Parathyroid adenoma (tissue), 2 donors: Measurements from ENCODE around the gene E2F8.

Experiments
- H2AFZ ChIP-seq: fragments of 300-600 bp; sonication (generic); one replicate; pipeline ENCODE4 v1.7.0; 2017; ENCODE audit warnings: antibody characterized with exemption, mild to moderate bottlenecking
- H3K27ac ChIP-seq: fragments of 300-600 bp; sonication (generic); one replicate; pipeline ENCODE4 v1.7.0; 2017
- H3K27me3 ChIP-seq: fragments of 300-600 bp; sonication (generic); one replicate; pipeline ENCODE4 v1.7.0; 2017; ENCODE audit warnings: low read length; ENCODE audit not compliant: control insufficient read depth, insufficient read depth
- H3K36me3 ChIP-seq: fragments of 300-600 bp; sonication (generic); one replicate; pipeline ENCODE4 v1.7.0; 2017; ENCODE audit warnings: low read length; ENCODE audit not compliant: control insufficient read depth, insufficient read depth
- H3K4me1 ChIP-seq: fragments of 300-600 bp; sonication (generic); one replicate; pipeline ENCODE4 v1.7.0; 2017; ENCODE audit warnings: control low read depth
- H3K4me2 ChIP-seq: fragments of 300-600 bp; sonication (generic); one replicate; pipeline ENCODE4 v1.7.0; 2017; ENCODE audit warnings: low read length
- H3K4me3 ChIP-seq: fragments of 300-600 bp; sonication (generic); one replicate; pipeline ENCODE4 v1.7.0; 2017; ENCODE audit warnings: low read depth, low read length
- H3K79me2 ChIP-seq: fragments of 300-600 bp; sonication (generic); one replicate; pipeline ENCODE4 v1.7.0; 2017; ENCODE audit warnings: control low read depth
- H3K9ac ChIP-seq: fragments of 300-600 bp; sonication (generic); one replicate; pipeline ENCODE4 v1.7.0; 2017; ENCODE audit warnings: mild to moderate bottlenecking
- H3K9me3 ChIP-seq: fragments of 300-600 bp; sonication (generic); one replicate; pipeline ENCODE4 v1.7.0; 2017; ENCODE audit warnings: low read length; ENCODE audit not compliant: control insufficient read depth
- CTCF ChIP-seq: fragments of 300-600 bp; sonication (generic); IDR thresholded peaks from one replicate; pipeline ENCODE4 v1.7.0; 2017; ENCODE audit warnings: antibody characterized with exemption, mild to moderate bottlenecking
- donor health status: primary hyperparathyroidism.

Gene E2F8

DNA sequence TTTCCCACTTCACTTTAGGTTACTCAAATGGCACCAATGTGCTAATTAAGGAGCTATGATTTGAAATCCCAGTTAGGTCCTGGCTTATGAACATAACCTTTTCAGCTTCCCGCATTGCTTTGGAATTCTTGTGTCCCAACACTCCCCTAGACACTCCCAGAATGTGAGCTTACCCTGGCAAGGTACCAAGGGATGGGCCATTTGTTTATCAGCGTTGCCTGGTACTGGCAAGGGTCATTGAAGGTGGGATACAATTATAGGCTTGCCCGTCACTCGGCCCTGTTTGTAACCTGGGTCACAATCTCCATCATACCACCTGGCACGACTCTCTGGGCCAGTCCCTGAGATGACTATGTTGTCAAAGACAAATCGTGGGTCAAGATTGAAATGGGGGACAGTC is 44.3 kb downstream of the E2F8 start:
- Histone ChIP-seq H3K36me3 (no peaks in the 10 kb centered on the region), H3K27ac (no peak overlapping the region), H3K27me3 (no peaks in the 10 kb centered on the region), H3K4me2 (no peak overlapping the region), H3K9ac (no peak overlapping the region), H3K4me3 (no peak overlapping the region), H3K79me2 (no peaks in the 10 kb centered on the region), H3K4me1 (no peaks in the 10 kb centered on the region), H3K9me3 (no peaks in the 10 kb centered on the region), H2AFZ (no peak overlapping the region)
- TF ChIP-seq CTCF = no peak

DNA sequence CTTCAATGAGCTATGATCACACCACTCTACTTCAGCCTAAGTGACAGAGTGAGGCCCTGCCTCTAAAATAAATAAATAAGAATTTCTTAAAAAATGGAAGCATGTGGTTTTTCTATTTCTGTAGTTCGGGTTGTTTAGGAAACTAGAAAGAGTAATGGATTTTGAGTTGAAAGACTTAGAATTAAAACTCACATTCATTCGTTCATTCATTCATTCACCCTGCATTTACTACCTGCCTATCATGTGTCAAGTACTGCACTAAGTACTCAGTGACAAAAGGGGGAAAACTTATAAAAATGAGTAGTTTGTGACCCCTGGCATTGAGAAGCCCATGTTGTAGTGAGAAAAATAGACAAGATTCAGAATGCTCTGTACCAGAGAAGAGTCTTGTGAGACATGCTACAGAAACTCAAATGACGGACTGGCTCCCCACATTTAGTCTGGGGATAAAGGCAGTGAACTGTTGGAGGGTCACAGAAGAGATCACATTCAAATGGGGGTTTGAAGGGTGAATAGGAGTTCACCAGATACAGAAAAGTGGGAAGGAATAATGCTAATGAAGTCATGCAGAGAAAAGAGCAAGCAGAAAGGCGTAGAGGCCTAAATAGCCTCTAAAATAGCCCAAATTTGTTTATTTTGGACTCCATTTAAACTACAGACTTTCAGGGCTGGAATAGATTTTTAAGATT is 46.0 kb downstream of the E2F8 start:
- no peak overlapping the region for H3K9ac ChIP-seq
- H3K4me3 ChIP-seq = no peak overlapping the region

DNA sequence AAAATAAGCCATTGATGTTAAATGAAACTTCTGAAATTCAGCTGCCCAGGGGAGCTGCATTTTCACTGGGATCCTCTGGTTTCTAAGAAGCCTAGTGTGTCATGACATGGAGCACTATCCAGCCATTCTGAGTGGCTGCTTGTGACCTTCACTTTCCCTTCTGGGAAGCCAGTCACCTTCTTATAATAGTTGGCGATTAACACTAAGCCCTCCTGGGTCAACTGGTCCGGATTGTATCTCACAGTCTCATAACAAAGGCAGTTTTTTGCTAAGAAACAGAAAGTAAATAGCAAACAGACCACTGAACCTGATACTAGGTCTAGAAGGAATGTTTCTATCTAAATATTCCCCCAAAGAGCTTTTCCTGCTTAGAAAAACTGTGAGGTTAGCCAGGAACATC is 46.8 kb downstream of the E2F8 start:
- no peak overlapping the region for H3K27ac ChIP-seq

More for the DNA sequence above, 46.0 kb downstream of the E2F8 start:
- H3K9me3 ChIP-seq = no peaks in the 10 kb centered on the region
- H3K79me2 ChIP-seq = no peaks in the 10 kb centered on the region
- H3K4me1 ChIP-seq = no peaks in the 10 kb centered on the region
- H3K27ac ChIP-seq = no peak overlapping the region
- no peak for TF ChIP-seq CTCF
- H2AFZ ChIP-seq = no peak overlapping the region
- H3K4me2 ChIP-seq = no peak overlapping the region
- no peaks in the 10 kb centered on the region for H3K27me3 ChIP-seq
- no peaks in the 10 kb centered on the region for H3K36me3 ChIP-seq

DNA sequence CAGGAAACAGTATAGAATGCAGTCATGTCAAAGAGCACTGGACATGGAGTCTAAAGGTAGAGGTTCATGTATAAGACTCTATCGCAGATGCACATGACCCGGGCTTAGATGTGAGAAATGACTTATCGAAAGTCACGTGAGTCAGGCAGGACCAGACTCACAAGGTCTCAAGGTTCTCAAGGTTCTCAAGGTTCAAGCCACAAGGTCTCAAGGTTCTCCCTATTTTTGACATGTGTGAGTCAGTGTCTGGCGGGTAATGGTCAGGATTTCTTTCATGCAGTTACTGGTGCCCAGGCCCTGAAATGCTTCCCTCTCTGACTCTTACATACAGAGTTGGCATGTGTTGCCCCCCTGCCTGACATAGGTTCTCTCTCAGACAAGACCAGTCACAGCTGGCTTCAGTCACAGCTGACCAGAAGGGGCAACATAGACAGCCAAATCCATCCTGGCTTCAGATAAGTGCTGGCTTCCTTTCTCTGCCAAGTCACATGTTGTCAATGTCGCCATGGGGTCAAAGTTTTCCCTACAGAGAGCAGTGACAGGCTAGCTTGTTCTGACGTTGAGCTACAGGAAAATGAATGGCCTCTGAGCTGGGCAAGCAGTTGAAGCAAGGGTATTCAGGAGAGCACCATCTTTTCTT is 49.1 kb downstream of the E2F8 start:
- H2AFZ ChIP-seq = no peak overlapping the region
- H3K4me1 ChIP-seq = no peaks in the 10 kb centered on the region
- H3K4me2 ChIP-seq = no peak overlapping the region
- H3K4me3 ChIP-seq = no peak overlapping the region
- TF ChIP-seq CTCF = no peak
- H3K9ac ChIP-seq = no peak overlapping the region
- H3K79me2 ChIP-seq = no peaks in the 10 kb centered on the region
- no peaks in the 10 kb centered on the region for H3K36me3 ChIP-seq
- no peak overlapping the region for H3K27ac ChIP-seq
- no peaks in the 10 kb centered on the region for H3K9me3 ChIP-seq
- H3K27me3 ChIP-seq = no peaks in the 10 kb centered on the region

More for the DNA sequence above, 46.8 kb downstream of the E2F8 start:
- H3K79me2 ChIP-seq = no peaks in the 10 kb centered on the region
- H3K9me3 ChIP-seq = no peaks in the 10 kb centered on the region
- H3K4me3 ChIP-seq = no peak overlapping the region
- no peak for TF ChIP-seq CTCF
- H3K4me2 ChIP-seq = no peak overlapping the region
- H3K9ac ChIP-seq = no peak overlapping the region
- H3K36me3 ChIP-seq = no peaks in the 10 kb centered on the region
- H3K4me1 ChIP-seq = no peaks in the 10 kb centered on the region
- no peak overlapping the region for H2AFZ ChIP-seq
- H3K27me3 ChIP-seq = no peaks in the 10 kb centered on the region

- H3K4me1 ChIP-seq = no peaks in the 10 kb centered on the region
- no peaks in the 10 kb centered on the region for H3K9me3 ChIP-seq
- H3K9ac ChIP-seq = no peak overlapping the region
- no peak overlapping the region for H3K4me3 ChIP-seq
- no peaks in the 10 kb centered on the region for H3K36me3 ChIP-seq
- no peaks in the 10 kb centered on the region for H3K27me3 ChIP-seq
- no peak overlapping the region for H2AFZ ChIP-seq
- no peak for TF ChIP-seq CTCF
- H3K27ac ChIP-seq = no peak overlapping the region
- no peak overlapping the region for H3K4me2 ChIP-seq
- no peaks in the 10 kb centered on the region for H3K79me2 ChIP-seq
These were observed 52.9 kb downstream of the E2F8 start for GRCh38 chr11:19187833-19188258.
